Measurements from ENCODE around the gene CABLES2. TPM values are rescaled to one million over a fixed set of nuclear protein-coding genes. Genes with fewer than 3 reads are reported as not detected.

CABLES2 gene
- total RNA-seq, 2 experiments from 2014 or later: 14.8 to 22.5 TPM

DNA sequence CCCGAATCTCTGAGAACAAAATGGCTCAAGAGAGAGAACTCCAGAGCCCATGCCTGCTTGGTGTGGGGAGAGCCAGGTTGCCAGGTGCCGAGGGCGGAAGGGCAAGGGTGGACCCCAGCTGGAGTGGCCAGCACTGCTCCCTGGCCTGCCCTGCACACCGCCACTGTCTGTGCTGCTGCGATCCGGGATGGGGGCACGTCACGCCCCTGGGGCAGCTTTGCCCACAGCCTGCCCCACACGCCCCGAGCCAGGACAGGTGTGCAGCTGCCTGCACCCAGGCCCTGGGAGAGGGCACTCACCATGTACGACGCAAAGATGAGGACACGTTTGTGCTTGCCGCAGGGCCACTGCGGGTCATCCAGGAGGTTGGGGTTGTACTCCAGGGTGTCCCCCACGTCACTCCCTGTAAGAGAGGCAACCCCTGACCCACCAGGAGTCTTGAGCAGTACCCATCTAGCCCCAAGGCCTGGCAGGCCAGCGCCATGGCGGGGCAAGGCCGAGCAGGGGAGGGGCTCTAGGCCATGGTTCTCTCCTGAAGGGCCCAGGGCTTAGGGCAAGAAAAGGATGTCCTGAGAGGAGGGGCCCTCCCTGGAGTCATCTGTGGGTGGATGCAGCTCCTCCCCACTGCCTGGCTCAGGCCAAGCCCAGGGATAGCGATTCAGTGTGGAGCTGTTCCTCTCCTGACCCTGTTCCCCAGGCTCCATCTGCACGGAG is 14.3 kb downstream of the CABLES2 start:
- POLR2A ChIA-PET: no interaction called here

DNA sequence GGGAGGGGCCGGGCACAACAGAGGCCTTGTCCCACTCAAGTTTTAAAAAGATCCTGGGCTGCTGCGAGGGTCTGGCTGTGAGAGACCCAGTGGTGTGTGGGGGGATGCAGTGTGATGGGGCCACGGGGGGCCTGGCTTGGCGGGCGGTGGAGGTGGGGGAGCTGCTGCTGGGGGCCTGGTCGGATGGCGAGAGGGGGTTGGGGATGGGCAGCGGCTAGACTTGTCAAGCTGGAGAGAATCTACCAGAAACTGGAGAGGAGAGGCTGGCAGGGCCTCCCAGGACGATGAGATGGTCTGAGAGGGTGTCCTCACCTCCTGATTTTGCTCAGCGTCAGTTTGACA is 15.0 kb downstream of the CABLES2 start:
- peaks cover 25% of the 10 kb centered on the region for H4K20me1 ChIP-seq (ENCODE audit: insufficient read depth, low read length)
- no peaks in the 10 kb centered on the region for H3K9me2 ChIP-seq (ENCODE audit: insufficient read depth, low read length)
- no peak overlapping the region for H2AFZ ChIP-seq (ENCODE audit: low read length)
- TF ChIP-seq CTCF (conservative IDR thresholded peaks at IDR 0.05; ENCODE audit: low read length) (no peak), EZH2phosphoT487 (IDR thresholded peaks at IDR 0.05; ENCODE audit: borderline replicate concordance, low read depth, low read length) (no peak)
- POLR2A ChIA-PET: no interaction called here
- intact Hi-C loops (cut with micrococcal nuclease; ENCODE audit: unreplicated experiment): no loop called here
- H3K36me3 ChIP-seq (ENCODE audit: insufficient read depth, low read length): peaks cover 48% of the 10 kb centered on the region
- CTCF ChIA-PET (ENCODE audit: unreplicated experiment): no interaction called here
- BruUV-seq (replicated peaks): no TSS peak
- H3K4me3 ChIP-seq (ENCODE audit: low read depth, low read length, poor library complexity, severe bottlenecking): no peak overlapping the region
- peaks cover 19% of the 10 kb centered on the region for H3K4me1 ChIP-seq (ENCODE audit: insufficient read depth, low read length, poor library complexity, severe bottlenecking)
- H3K79me2 ChIP-seq (ENCODE audit: insufficient read depth, low read depth, low read length): peaks cover 24% of the 10 kb centered on the region
- H3K4me2 ChIP-seq (ENCODE audit: low read length): no peak overlapping the region
- H3K27ac ChIP-seq (ENCODE audit: low read depth, low read length, poor library complexity, severe bottlenecking): no peak overlapping the region
- no peak for DNase-seq (ENCODE audit: low spot score)
- H3K9me3 ChIP-seq (ENCODE audit: low read length): no peaks in the 10 kb centered on the region

More for the DNA sequence above, 14.3 kb downstream of the CABLES2 start:
- no peak for DNase-seq (ENCODE audit: low spot score)
- intact Hi-C loops (cut with micrococcal nuclease; ENCODE audit: unreplicated experiment): no loop called here
- CTCF ChIA-PET (ENCODE audit: unreplicated experiment): no interaction called here
- no peak for TF ChIP-seq EZH2phosphoT487 (IDR thresholded peaks at IDR 0.05; ENCODE audit: borderline replicate concordance, low read depth, low read length)
- TF ChIP-seq CTCF (conservative IDR thresholded peaks at IDR 0.05; ENCODE audit: low read length): no peak
- no peak overlapping the region for H3K4me2 ChIP-seq (ENCODE audit: low read length)
- H3K9me3 ChIP-seq (ENCODE audit: low read length): no peaks in the 10 kb centered on the region
- peaks cover 19% of the 10 kb centered on the region for H3K4me1 ChIP-seq (ENCODE audit: insufficient read depth, low read length, poor library complexity, severe bottlenecking)
- H2AFZ ChIP-seq (ENCODE audit: low read length): no peak overlapping the region
- no peak overlapping the region for H3K27ac ChIP-seq (ENCODE audit: low read depth, low read length, poor library complexity, severe bottlenecking)
- no peak overlapping the region for H3K4me3 ChIP-seq (ENCODE audit: low read depth, low read length, poor library complexity, severe bottlenecking)
- BruUV-seq (replicated peaks): no TSS peak
- peaks cover 41% of the 10 kb centered on the region for H3K36me3 ChIP-seq (ENCODE audit: insufficient read depth, low read length)
- H3K9me2 ChIP-seq (ENCODE audit: insufficient read depth, low read length): no peaks in the 10 kb centered on the region
- H3K79me2 ChIP-seq (ENCODE audit: insufficient read depth, low read depth, low read length): peaks cover 17% of the 10 kb centered on the region
- peaks cover 20% of the 10 kb centered on the region for H4K20me1 ChIP-seq (ENCODE audit: insufficient read depth, low read length)

Measured in OCI-LY7 (cell line).